GM19452 (cell line): Measurements from ENCODE around the gene C1orf56.
"Not testable (repeated sequence)": the region's sequence is repeated elsewhere in the genome, so short reads cannot be mapped to it uniquely, and the experiment has no call there.

Experiments
- ATAC-seq: cut with Tn5 transposase; IDR thresholded peaks from one replicate; pipeline ENCODE4 v1.9.1; 2021; ENCODE audit not compliant: unreplicated experiment

The C1orf56 gene

DNA sequence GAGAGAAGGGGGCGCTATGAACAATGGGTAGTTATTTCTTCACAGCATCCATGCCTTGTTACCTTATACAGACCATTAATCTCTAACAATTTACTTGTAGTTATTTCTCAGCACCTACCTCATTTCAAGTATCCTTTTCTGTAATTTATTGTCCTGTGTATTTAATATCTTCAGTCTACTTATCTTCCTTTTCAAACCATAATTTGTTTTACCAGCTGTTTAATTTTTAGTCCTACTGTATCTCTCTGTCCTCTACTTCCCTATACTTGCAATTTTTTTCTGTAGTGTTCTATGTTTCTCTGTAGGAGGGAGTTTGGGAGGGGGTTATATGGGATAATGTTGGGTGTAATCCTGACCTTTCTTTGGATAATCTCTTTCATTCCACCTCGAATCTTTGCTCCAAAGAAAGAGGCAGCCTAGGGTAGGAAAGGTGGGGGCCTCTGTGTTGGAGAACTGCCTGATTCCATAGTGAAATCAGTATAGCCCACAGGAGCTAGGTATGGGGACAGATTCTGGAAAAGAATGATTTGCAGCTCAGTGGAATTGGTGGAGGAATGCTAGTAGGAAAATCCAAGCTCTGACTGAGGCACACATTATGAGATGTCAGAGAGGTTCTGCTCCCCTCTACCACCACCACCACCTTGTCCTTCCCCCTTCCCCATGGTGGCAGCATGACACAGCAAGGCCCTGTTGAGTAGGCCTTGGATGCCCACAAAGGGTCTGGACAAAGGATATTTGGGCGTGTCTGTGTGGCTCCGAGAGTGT is 13.3 kb downstream of the C1orf56 start:
- no peak for ATAC-seq

DNA sequence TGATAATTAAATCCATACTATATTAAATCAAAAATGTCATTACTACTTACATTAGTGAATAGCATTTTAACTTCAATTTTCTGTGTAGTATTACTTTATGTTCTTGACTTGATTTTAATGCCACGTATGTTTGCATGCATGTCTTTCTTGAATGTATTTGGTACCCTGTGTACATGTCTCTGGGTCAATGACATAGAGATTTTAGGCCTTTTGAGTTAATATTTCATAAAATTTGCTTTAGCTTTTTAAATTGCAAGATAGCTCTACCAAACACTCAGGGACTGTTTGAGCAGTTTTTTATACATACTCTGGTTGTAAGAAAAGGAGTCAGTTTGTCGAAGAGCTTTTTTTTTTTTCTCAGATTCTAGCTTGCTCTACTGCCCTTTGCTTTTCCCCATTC is 14.2 kb downstream of the C1orf56 start:
- no peak for ATAC-seq

DNA sequence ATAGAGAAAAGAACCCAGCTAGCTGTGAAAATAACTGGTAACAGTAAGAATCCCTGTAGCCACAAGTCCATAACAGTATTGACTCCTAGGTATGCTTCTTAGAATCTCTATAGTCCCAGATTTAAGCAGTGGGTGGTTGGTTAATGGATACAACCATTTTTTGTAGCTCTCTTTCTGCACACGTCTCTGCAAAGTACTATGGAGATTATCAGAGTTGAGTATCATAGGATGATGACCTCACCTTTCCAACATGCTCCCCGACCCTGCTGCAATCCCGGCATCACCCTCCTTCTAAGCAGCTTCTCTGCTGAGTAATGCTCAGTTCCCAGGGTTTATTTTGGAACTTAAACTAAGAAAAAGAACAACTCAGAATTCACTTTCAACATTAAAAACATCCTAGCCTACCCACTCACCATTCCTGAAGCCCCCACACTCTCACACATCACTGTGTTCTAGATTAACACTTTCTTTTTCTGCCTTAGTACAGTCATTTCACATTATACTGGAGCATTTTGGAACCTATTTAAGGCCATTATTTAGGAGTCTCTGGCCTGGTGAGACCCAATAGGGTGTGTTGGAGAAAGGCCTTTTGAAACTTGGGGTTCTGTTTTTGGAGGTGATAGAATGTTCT is 15.3 kb downstream of the C1orf56 start:
- ATAC-seq, result no peak

DNA sequence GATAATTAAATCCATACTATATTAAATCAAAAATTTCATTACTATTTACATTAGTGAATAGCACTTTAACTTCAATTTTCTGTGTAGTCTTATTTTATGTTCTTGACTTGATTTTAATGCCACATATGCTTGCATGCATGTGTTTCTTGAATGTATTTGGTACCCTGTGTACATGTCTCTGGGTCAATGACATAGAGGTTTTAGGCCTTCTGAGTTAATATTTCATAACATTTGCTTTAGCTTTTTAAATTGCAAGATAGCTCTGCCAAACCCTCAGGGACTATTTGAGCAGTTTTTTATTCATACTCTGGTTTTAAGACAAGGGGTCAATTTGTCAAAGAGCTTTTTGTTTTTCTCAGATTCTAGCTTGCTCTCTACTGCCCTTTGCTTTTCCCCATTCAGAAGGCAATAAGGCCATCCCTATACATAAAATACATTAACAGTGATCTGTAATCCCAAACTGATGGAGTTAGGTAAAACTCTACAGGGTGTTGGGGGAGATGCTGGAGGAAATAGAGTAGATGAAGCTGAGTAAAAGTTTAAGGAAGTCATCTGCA is 17.6 kb downstream of the C1orf56 start:
- no peak for ATAC-seq

DNA sequence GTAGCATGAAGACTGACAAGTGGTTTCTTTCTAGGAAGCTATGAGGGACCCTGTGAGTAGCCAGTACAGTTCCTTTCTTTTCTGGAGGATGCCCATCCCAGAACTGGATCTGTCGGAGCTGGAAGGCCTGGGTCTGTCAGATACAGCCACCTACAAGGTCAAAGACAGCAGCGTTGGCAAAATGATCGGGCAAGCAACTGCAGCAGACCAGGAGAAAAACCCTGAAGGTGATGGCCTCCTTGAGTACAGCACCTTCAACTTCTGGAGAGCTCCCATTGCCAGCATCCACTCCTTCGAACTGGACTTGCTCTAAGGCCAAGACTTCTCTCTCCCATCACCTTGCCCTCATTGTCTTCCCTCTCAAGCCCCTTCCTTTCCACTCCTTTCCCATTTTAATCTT is 19.6 kb downstream of the C1orf56 start:
- ATAC-seq, result no peak

DNA sequence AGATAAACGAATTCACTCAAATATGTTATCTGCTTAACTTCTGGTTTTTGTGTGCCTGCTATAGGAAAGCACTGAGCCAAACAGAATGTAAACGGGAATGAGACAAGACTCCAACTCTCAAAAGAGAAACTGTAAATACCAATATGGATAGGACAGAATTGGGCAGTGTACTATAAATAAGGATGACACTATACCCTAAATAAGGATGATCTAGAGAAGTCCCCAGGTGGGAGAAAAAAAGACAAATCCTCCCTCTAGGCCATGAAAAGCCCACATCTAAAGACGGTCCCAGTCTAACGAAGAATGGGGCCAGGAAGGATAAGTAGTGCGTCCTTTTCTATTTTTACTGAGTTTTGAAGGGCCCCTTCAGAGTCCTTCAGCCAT is 21.5 kb downstream of the C1orf56 start:
- ATAC-seq, result no peak

DNA sequence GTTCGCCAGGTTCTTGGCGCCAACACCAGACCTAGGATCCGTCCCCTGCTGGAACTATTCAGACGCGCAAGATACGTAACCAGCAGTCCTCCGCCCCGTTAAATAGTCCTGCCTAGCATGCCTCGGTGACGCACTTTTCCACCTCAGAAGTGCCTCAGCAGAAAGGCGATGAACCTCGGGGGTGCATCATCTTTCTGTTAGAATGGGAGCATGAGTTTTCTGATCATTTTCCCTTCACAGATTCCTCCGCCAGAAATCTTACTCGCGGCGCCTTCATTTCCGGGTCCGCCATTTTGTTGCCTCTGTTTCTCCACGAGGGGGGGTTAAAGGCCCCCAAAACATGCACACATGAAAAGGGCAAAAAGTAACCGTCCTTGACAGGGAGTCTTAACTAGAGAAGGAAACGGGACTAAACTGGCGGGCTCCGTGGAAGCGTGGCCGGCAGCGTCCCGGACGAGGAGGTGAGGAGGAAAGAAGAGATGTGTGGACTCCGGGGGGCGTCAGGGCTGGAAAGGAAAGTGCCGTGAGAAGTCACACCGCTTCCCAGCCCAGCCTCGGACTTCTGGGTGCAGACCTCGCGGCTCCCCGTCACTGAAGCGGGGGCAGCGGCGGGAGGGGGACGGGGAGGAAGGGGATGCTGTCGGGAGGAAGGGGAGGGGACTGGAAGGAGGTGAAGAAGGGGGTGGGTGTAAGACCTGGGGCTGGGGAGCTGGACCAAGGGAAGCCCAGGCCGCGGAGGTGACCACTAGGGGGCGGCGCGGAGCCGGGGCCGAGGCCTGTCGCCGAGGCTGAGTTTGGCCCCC is 23.1 kb downstream of the C1orf56 start, which contains the start of gene GABPB2:
TSS of gene GABPB2 (plus strand) at position 288 of the 803 bp plus-strand sequence. CDS start 17,429 bp downstream, outside the sequence.
- peak; percentile 69 for ATAC-seq

DNA sequence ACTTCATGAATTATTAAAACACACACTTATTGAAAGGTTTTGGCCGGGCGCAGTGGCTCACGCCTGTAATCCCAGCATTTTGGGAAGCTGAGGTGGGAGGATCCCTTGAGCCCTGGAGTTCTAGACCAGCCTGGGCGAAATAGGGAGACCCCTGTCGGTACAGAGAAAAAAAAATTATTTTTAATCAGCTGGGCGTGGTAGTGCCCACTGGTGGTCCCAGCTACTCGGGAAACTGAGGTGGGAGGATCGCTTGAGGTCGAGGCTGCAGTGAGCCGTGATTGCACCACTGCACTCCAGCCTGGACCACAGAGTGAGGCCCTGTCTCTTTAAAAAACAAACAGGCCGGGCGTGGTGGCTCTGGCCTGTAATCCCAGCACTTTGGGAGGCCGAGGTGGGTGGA is 24.7 kb downstream of the C1orf56 start:
- no peak for ATAC-seq

DNA sequence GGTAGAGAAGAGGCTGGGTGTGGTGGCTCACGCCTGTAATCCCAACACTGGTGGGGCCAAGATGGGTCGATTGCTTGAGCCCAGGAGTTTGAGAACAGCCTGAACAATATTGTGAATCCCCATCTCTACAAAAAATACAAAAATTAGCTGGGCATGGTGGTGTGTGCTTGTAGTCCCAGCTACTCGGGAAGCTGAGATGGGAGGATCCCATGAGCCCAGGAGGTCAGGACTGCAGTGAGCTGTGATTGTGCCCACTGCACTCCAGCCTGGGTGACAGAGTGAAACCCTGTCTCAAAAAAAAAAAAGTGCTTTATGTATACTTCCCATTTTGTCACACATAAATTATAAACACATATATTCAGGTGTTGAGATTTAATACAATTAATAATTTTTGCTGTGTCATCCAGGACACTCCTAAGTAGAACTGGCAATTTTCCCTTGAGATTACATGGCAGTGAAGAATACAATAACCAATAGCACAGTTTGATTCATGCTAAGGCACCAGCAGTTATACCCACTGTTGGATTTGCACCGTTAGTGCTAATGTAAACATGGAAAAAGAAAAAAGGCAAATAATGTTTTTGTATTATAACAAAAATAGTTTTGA is 38.5 kb downstream of the C1orf56 start:
- no peak for ATAC-seq

DNA sequence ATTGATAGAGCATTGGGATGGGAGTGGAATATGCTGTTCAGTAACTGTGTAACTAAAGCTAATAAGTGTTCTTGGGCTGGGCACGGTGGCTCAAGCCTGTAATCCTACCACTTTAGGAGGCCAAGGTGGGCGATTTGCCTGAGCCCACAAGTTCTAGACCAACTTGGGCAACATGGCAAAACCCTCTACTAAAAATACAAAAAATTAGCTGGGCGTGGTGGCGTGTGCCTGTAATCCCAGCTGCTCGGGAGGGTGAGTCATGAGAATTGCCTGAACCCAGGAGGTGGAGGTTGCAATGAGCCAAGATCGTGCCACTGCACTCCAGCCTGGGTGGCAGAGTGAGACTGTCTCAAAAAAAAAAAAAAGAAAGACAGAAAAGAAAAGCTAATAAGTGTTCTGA is 49.9 kb downstream of the C1orf56 start:
- ATAC-seq, result not testable (repeated sequence)

DNA sequence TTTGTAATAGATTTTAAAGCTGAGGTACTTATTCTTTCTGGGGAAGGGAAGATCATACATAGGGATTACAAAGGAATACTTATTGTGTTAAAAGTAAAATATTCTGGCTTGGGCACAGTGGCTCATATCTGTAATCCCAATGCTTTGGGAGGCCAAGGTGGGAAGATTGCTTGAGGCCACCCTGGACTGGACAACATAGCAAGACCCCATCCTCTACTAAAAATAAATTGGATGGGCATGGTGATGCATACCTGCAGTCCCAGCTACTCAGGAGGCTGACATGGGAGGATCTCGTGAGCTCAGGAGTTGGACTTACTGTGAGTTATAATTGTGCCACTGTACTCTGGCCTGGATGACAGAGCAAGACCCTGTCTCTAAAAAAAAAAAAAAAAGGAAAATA is 50.6 kb downstream of the C1orf56 start:
- ATAC-seq, result no peak
